IMR-90 (cell line): ENCODE measurements around the gene RASGRF2.

Source experiments
- CEBPB ChIP-seq: IDR thresholded peaks from 2 replicates; pipeline ENCODE4 v1.6.1; 2012; ENCODE audit warnings: low read depth, low read length, improper control_type of control experiment
- MXI1 ChIP-seq: IDR thresholded peaks from 2 replicates; pipeline ENCODE4 v1.6.1; 2012; ENCODE audit warnings: low read depth, mild to moderate bottlenecking, low read length, moderate library complexity, borderline replicate concordance
- POLR2A ChIP-seq: IDR thresholded peaks from 2 replicates; pipeline ENCODE4 v1.6.1; 2012; ENCODE audit warnings: mild to moderate bottlenecking, low read depth, low read length
- TF ChIP-seq, protein P1 (sequence below): conservative IDR thresholded peaks from 2 replicates; pipeline ENCODE4 v1.5.1; 2012; ENCODE audit warnings: mild to moderate bottlenecking, low read depth, low read length, improper control_type of control experiment
- TF ChIP-seq, protein P2 (sequence below): fragments of 150-350 bp; IDR thresholded peaks from 2 replicates; pipeline ENCODE4 v1.6.1; 2017; ENCODE audit warnings: mild to moderate bottlenecking, antibody characterized with exemption, low read length, low read depth

DNA sequence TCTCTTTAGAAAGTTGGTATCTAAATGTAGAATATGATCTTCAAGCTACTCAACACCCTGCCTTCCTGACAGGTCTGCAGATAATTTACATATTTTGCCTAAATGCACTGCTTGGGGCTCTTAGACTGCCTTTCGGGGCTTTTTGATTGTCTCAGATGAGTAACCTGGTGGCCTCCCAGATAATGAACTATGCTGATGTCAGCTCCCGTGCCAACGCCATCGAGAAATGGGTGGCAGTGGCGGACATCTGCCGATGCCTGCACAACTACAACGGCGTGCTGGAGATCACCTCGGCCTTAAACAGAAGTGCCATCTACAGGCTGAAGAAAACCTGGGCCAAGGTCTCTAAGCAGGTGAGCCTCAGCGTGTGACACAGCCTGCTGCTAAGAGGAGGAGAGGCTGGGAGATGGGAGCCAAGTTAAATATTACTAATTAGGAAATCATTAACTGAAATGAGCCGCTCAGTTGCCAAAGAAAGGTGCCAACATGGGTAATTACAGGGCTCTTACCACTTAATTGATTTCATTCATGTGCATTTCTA lies 252.1 kb downstream of the RASGRF2 start:
- TF ChIP-seq, protein P1, sequence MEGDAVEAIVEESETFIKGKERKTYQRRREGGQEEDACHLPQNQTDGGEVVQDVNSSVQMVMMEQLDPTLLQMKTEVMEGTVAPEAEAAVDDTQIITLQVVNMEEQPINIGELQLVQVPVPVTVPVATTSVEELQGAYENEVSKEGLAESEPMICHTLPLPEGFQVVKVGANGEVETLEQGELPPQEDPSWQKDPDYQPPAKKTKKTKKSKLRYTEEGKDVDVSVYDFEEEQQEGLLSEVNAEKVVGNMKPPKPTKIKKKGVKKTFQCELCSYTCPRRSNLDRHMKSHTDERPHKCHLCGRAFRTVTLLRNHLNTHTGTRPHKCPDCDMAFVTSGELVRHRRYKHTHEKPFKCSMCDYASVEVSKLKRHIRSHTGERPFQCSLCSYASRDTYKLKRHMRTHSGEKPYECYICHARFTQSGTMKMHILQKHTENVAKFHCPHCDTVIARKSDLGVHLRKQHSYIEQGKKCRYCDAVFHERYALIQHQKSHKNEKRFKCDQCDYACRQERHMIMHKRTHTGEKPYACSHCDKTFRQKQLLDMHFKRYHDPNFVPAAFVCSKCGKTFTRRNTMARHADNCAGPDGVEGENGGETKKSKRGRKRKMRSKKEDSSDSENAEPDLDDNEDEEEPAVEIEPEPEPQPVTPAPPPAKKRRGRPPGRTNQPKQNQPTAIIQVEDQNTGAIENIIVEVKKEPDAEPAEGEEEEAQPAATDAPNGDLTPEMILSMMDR: no peak
- TF ChIP-seq POLR2A (no peak), CEBPB (no peak), MXI1 (no peak)
- TF ChIP-seq, protein P2, sequence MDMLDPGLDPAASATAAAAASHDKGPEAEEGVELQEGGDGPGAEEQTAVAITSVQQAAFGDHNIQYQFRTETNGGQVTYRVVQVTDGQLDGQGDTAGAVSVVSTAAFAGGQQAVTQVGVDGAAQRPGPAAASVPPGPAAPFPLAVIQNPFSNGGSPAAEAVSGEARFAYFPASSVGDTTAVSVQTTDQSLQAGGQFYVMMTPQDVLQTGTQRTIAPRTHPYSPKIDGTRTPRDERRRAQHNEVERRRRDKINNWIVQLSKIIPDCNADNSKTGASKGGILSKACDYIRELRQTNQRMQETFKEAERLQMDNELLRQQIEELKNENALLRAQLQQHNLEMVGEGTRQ: no peak
